Vagina (tissue), 2 donors: ENCODE results near the gene MARVELD1. TPM values are rescaled to one million over a fixed set of nuclear protein-coding genes. Genes with fewer than 3 reads are reported as not detected.

Experiments used
- DNase-seq, 2 donors: peaks; one replicate each; pipeline ENCODE4 v3.0.0-alpha.2; 2017; ENCODE audit errors: extremely low spot score in 2 of 2
- H3K27ac ChIP-seq: fragments of 200-600 bp; sonication (generic); one replicate; pipeline ENCODE4 v1.5.1; 2019
- H3K27me3 ChIP-seq: fragments of 200-600 bp; sonication (generic); one replicate; pipeline ENCODE4 v1.5.1; 2019
- H3K36me3 ChIP-seq, 2 donors: fragments of 200-600 bp; sonication (generic); one replicate each; pipeline ENCODE4 v1.5.1; 2017 to 2019
- H3K4me1 ChIP-seq: fragments of 200-600 bp; sonication (generic); one replicate; pipeline ENCODE4 v1.5.1; 2019
- H3K4me3 ChIP-seq, 2 donors: fragments of 200-600 bp; sonication (generic); 1 replicate in 1 of 2; 2 replicates in 1 of 2; pipeline ENCODE4 v1.5.1; 2016 to 2019
- H3K9me3 ChIP-seq: fragments of 200-600 bp; sonication (generic); one replicate; pipeline ENCODE4 v1.5.1; 2019
- POLR2A ChIP-seq, 2 donors: fragments of 450-650 bp; IDR thresholded peaks; one replicate each; pipeline ENCODE4 v1.6.1; 2017; ENCODE audit warnings: antibody characterized with exemption in 2 of 2, mild to moderate bottlenecking in 2 of 2, moderate library complexity in 2 of 2
- POLR2AphosphoS5 ChIP-seq, 2 donors: sonication (generic); formaldehyde crosslinking; IDR thresholded peaks; one replicate each; pipeline ENCODE4 v1.9.0; 2017; ENCODE audit warnings: antibody characterized with exemption in 2 of 2, mild to moderate bottlenecking in 2 of 2, low read depth in 1 of 2; ENCODE audit not compliant: insufficient read depth in 1 of 2
- intact Hi-C: fragments of 100-400 bp; cut with DNase I; formaldehyde crosslinking; loops from one replicate; pipeline ENCODE4 v1.15.1; 2023
- total RNA-seq: library from RNA; depleted of rRNA; stranded (reverse); fragments of >200 nt; gene quantifications from one replicate; pipeline ENCODE4 v1.2.3, GENCODE V29; 2016
- TF ChIP-seq, protein P1 (sequence below), 3 experiments: fragments of 450-650 bp in 2 of 3; fragments of 200-600 bp in 1 of 3; sonication (generic) in 1 of 3; IDR thresholded peaks; one replicate each; pipeline ENCODE4 v1.5.1; 2017 to 2019; ENCODE audit warnings: antibody characterized with exemption in 3 of 3, mild to moderate bottlenecking in 2 of 3, moderate library complexity in 2 of 3

The MARVELD1 gene
- total RNA-seq, 1 donor from 2014 or later: 24.1 TPM

DNA sequence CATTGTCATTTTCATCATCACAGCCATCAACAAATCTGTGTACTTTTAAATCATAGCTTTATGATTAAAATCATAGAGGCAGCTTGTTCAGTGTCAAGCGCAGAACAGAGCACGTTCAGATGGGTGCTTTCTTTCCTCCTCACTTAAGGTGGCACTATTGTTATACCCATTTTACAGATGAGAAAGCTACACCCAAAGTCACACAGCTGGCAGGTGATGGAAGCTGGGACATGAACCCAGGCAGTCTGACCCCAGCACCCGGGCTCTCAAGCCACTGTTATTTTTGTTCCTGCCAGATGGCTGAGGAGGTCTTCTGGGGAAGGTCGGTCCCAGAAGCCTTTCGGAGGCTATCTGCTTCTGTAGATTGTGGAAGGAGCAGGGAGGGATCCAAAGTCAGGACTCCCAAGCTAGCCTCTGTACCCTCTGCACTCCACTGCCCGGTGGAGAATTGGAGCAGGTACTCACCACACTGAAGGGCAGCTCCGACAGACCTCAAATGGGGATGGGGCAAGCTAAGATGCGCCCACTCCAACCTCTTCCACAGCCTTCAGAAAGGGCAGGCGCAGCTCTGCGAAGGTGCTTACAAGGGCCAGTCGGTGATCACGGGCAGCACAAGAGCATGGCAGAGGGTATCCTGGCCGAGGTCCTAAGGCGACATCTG lies 27.1 kb upstream of the MARVELD1 start:
- intact Hi-C loops: no loop called here
- H3K4me3 ChIP-seq: peak overlapping the region; percentile 86
- no peak for DNase-seq
- no peaks in the 10 kb centered on the region for H3K27me3 ChIP-seq
- no peak for TF ChIP-seq POLR2A (IDR thresholded peaks at IDR 0.05)
- TF ChIP-seq, protein P1, sequence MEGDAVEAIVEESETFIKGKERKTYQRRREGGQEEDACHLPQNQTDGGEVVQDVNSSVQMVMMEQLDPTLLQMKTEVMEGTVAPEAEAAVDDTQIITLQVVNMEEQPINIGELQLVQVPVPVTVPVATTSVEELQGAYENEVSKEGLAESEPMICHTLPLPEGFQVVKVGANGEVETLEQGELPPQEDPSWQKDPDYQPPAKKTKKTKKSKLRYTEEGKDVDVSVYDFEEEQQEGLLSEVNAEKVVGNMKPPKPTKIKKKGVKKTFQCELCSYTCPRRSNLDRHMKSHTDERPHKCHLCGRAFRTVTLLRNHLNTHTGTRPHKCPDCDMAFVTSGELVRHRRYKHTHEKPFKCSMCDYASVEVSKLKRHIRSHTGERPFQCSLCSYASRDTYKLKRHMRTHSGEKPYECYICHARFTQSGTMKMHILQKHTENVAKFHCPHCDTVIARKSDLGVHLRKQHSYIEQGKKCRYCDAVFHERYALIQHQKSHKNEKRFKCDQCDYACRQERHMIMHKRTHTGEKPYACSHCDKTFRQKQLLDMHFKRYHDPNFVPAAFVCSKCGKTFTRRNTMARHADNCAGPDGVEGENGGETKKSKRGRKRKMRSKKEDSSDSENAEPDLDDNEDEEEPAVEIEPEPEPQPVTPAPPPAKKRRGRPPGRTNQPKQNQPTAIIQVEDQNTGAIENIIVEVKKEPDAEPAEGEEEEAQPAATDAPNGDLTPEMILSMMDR (IDR thresholded peaks at IDR 0.05): no peak
- no peak for TF ChIP-seq POLR2AphosphoS5 (IDR thresholded peaks at IDR 0.05; ENCODE audit: insufficient read depth in 1 of 2, low read depth in 1 of 2)
- H3K9me3 ChIP-seq: no peaks in the 10 kb centered on the region
- H3K4me1 ChIP-seq: peaks cover 82% of the 10 kb centered on the region
- H3K27ac ChIP-seq: peak overlapping the region; percentile 96
- no peaks in the 10 kb centered on the region for H3K36me3 ChIP-seq

DNA sequence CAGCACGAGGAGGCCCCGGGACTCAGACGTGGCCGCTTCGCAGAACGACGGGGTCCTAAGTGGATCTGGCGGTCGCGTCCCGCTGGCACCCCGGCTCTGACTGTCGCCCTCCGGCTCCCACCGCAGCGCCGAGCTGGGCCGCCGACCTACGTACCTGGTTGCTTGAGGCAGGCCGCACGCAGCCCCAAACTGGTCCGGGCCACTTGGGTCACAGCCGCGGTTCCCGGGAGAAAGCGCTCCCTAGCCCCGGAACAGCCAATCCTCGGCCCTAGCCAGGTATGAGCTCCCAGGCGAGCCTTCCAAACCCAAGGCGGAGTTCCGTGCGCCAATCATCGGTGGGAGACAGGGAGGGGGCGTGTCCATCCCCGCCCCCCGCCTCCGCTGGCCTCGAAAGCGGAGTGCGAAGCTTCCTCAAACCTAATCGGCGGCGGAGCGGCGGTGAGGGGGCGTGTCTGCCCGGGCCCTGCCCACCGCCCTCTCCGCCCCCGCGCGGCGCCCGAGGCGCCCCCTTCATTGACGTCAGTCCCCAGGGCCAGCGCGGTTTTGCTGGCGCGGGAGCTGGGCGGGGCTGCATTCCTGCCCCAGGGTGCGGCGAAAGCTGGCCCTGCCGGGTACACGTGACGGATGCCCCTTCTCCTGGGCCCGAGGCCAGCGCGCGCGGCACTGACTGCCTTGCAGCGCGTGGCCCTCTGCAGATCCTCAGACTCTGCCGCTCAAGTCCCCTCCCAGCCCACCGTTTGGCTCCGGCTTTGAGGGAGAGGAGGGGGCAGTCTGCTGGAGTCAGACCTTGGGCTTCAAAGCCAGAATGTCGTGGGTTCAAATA lies 26.4 kb upstream of the MARVELD1 start, which contains the start of gene AVPI1:
Gene AVPI1, minus strand, starts transcription at position 280 of the 823 bp plus-strand sequence. CDS start 7,336 bp downstream, outside the sequence.
- H3K4me3 ChIP-seq: peak within 1 kb of the TSS; percentile 86
- DNase-seq: peak in 1 of 2 donors; percentile 99
- TF ChIP-seq, protein P1 (IDR thresholded peaks at IDR 0.05): no peak
- TF ChIP-seq POLR2A (IDR thresholded peaks at IDR 0.05) (peak; percentile 70 to 97), POLR2AphosphoS5 (IDR thresholded peaks at IDR 0.05; ENCODE audit: insufficient read depth in 1 of 2, low read depth in 1 of 2) (peak; percentile 84 to 99)
- no peaks in the 10 kb centered on the region for H3K9me3 ChIP-seq
- peak within 1 kb of the TSS; percentile 96 for H3K27ac ChIP-seq
- H3K4me1 ChIP-seq: peaks cover 76% of the 10 kb centered on the region
- intact Hi-C loops: no loop called here
- no peaks in the 10 kb centered on the region for H3K27me3 ChIP-seq
- no peaks in the 10 kb centered on the region for H3K36me3 ChIP-seq

DNA sequence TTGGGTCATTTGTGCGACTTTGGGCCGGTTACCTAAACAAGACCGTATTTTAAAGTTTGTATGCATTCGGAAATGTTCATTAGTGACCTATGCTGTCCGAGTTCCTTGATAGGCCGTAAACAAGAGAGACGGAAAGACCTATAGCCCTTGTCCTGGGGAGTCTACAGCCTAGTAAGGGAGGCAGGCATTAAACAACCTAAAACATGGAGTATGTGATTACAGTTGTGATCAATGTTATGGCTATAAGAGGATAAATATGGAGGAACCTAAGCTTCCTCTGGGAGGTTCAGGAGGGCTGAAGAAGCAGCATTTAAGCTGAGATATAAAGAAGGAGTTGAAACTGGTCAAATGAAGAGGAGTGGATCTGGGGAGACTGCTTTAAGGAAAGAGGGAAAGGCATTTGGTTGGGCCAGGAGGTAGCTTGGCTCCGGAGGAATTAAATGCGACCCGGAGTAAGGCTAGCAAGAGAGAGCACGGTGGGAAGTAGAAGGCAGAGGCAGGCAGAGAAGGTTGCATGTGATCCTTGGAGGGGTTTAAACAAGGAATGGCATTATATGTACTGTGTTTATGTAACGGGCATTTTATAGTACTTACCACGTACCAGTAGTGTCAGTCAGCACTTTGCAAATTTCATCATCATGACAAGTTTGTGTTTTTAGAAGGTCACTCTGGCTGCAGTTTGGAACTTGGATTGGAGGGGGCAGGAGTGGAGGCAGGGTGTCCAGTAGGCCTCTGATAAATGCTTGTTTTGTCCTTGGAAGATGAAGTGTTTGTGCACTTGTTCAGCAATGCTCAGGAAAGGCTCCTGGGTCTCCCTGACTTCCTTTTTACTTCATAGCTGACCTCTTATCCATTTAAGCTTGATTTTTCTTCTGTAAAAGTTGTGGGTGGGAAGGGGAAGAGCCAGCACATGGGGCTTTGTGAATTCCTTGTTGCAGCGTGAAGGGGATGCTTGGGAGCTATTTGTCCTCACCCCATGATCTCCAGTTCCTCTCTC lies 25.4 kb upstream of the MARVELD1 start:
- DNase-seq: no peak
- H3K27ac ChIP-seq: peak overlapping the region; percentile 96

DNA sequence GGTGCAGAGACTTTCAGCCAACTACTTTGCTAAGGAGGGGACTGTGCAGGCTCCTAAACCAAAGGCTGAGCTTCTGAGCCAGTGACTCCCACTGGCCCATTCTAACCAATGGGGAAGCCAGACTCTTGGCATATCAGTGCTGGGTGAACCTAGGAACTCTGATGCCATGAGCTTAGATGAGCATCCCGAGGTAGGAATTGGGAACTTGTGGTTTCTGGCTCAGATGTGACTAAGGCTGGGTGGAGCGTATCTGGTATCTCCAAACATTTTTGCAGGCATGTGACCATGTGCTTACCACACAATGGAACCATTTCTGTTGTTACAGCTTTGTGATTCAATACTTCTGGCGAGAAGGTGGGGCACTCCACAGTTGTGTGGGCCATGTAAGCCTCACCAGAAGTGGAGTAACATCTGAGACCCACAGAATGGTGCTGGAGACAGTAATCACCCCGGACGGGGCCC lies 23.9 kb upstream of the MARVELD1 start:
- H3K4me3 ChIP-seq: no peak overlapping the region
- H3K27me3 ChIP-seq: no peaks in the 10 kb centered on the region
- peak overlapping the region; percentile 96 for H3K27ac ChIP-seq
- H3K36me3 ChIP-seq: no peaks in the 10 kb centered on the region
- no peak for DNase-seq
- intact Hi-C loops: no loop called here
- peaks cover 52% of the 10 kb centered on the region for H3K4me1 ChIP-seq
- H3K9me3 ChIP-seq: peaks cover 4% of the 10 kb centered on the region
- TF ChIP-seq POLR2A (IDR thresholded peaks at IDR 0.05) (no peak), POLR2AphosphoS5 (IDR thresholded peaks at IDR 0.05; ENCODE audit: insufficient read depth in 1 of 2, low read depth in 1 of 2) (no peak)
- TF ChIP-seq, protein P1 (IDR thresholded peaks at IDR 0.05): no peak

More for the DNA sequence above, 25.4 kb upstream of the MARVELD1 start:
- Histone ChIP-seq H3K9me3 (peaks cover 4% of the 10 kb centered on the region), H3K4me3 (peak overlapping the region; percentile 86), H3K27me3 (no peaks in the 10 kb centered on the region), H3K36me3 (no peaks in the 10 kb centered on the region), H3K4me1 (peaks cover 67% of the 10 kb centered on the region)
- TF ChIP-seq POLR2AphosphoS5 (IDR thresholded peaks at IDR 0.05; ENCODE audit: insufficient read depth in 1 of 2, low read depth in 1 of 2) (peak in 1 of 2 donors; percentile 40), POLR2A (IDR thresholded peaks at IDR 0.05) (no peak)
- TF ChIP-seq, protein P1 (IDR thresholded peaks at IDR 0.05): no peak
- intact Hi-C loops: no loop called here
